Measurements from ENCODE around the gene AUTS2. TPM values are rescaled to one million over a fixed set of nuclear protein-coding genes. Genes with fewer than 3 reads are reported as not detected.

Gene AUTS2
- polyA plus RNA-seq, 1 experiment, result 0.54 TPM

GRCh38 chr7:70325509-70326101, 727.3 kb downstream of the AUTS2 start:
- TF ChIP-seq CTCF (IDR thresholded peaks at IDR 0.05; ENCODE audit: insufficient read depth, low read depth, low read length), result no peak
- H3K27me3 ChIP-seq (ENCODE audit: control insufficient read depth, insufficient read depth, low read length), result no peaks in the 10 kb centered on the region
- POLR2A ChIA-PET, result no interaction called here
- no peaks in the 10 kb centered on the region for H3K36me3 ChIP-seq (ENCODE audit: control insufficient read depth, insufficient read depth, low read length)
- no peak overlapping the region for H3K4me3 ChIP-seq (ENCODE audit: low read depth, low read length)
- DNase-seq (ENCODE audit: low read depth), result no peak
- CTCF ChIA-PET, result no interaction called here

GRCh38 chr7:70334295-70334694, 736.0 kb downstream of the AUTS2 start:
- no peak overlapping the region for H3K4me3 ChIP-seq (ENCODE audit: low read depth, low read length)
- DNase-seq (ENCODE audit: low read depth), result no peak
- TF ChIP-seq CTCF (IDR thresholded peaks at IDR 0.05; ENCODE audit: insufficient read depth, low read depth, low read length), result no peak
- H3K36me3 ChIP-seq (ENCODE audit: control insufficient read depth, insufficient read depth, low read length), result no peaks in the 10 kb centered on the region
- ChIA-PET POLR2A (no interaction called here), CTCF (interaction anchor here (1.1 kb wide), 1 partner anchor 16 kb away, joined by 3 read pairs; no protein-coding TSS in a partner anchor)
- H3K27me3 ChIP-seq (ENCODE audit: control insufficient read depth, insufficient read depth, low read length), result no peaks in the 10 kb centered on the region

GRCh38 chr7:70334871-70335270, 736.6 kb downstream of the AUTS2 start:
- H3K36me3 ChIP-seq (ENCODE audit: control insufficient read depth, insufficient read depth, low read length), result no peaks in the 10 kb centered on the region
- no peaks in the 10 kb centered on the region for H3K27me3 ChIP-seq (ENCODE audit: control insufficient read depth, insufficient read depth, low read length)
- TF ChIP-seq CTCF (IDR thresholded peaks at IDR 0.05; ENCODE audit: insufficient read depth, low read depth, low read length), result no peak
- no peak overlapping the region for H3K4me3 ChIP-seq (ENCODE audit: low read depth, low read length)
- ChIA-PET CTCF (interaction anchor here (1.1 kb wide), 1 partner anchor 17 kb away, joined by 3 read pairs; no protein-coding TSS in a partner anchor), POLR2A (no interaction called here)
- DNase-seq (ENCODE audit: low read depth), result no peak

- no peaks in the 10 kb centered on the region for H3K27me3 ChIP-seq (ENCODE audit: control insufficient read depth, insufficient read depth, low read length)
- no peak for TF ChIP-seq CTCF (IDR thresholded peaks at IDR 0.05; ENCODE audit: insufficient read depth, low read depth, low read length)
- ChIA-PET CTCF (no interaction called here), POLR2A (no interaction called here)
- no peaks in the 10 kb centered on the region for H3K36me3 ChIP-seq (ENCODE audit: control insufficient read depth, insufficient read depth, low read length)
- DNase-seq (ENCODE audit: low read depth), result no peak
- no peak overlapping the region for H3K4me3 ChIP-seq (ENCODE audit: low read depth, low read length)
These were observed 738.3 kb downstream of the AUTS2 start for GRCh38 chr7:70336536-70336935.

- no peaks in the 10 kb centered on the region for H3K36me3 ChIP-seq (ENCODE audit: control insufficient read depth, insufficient read depth, low read length)
- POLR2A ChIA-PET, result no interaction called here
- no peaks in the 10 kb centered on the region for H3K27me3 ChIP-seq (ENCODE audit: control insufficient read depth, insufficient read depth, low read length)
- no peak for TF ChIP-seq CTCF (IDR thresholded peaks at IDR 0.05; ENCODE audit: insufficient read depth, low read depth, low read length)
- CTCF ChIA-PET, result no interaction called here
- no peak for DNase-seq (ENCODE audit: low read depth)
- H3K4me3 ChIP-seq (ENCODE audit: low read depth, low read length), result no peak overlapping the region
These were observed 739.7 kb downstream of the AUTS2 start for GRCh38 chr7:70338015-70338414.

All from BJ (cell line).